D721Med (cell line): ENCODE measurements around the gene MCM3AP.

ENCODE experiments used
- DNase-seq: peaks from one replicate; pipeline ENCODE4 v3.0.0; 2011; ENCODE audit warnings: low spot score; ENCODE audit not compliant: insufficient read length
- FAIRE-seq: peaks from 2 replicates; lab custom pipeline; 2011; peaks lifted over from hg19 to GRCh38; lab: Jason Lieb, UNC
- CTCF ChIP-seq: IDR thresholded peaks from 2 replicates; pipeline ENCODE4 v1.5.1; 2012; ENCODE audit warnings: mild to moderate bottlenecking, control low read depth; ENCODE audit not compliant: insufficient read depth; ENCODE audit errors: missing control alignments

The MCM3AP gene

GRCh38 chr21:46218906-46219590 is 66.4 kb downstream of the MCM3AP start:
- FAIRE-seq (no peak), DNase-seq (no peak)
- TF ChIP-seq CTCF, result no peak

GRCh38 chr21:46217511-46218196 is 67.8 kb downstream of the MCM3AP start:
- FAIRE-seq, result no peak
- no peak for TF ChIP-seq CTCF

GRCh38 chr21:46216132-46216747 is 69.2 kb downstream of the MCM3AP start:
- TF ChIP-seq CTCF, result no peak
- DNase-seq (no peak), FAIRE-seq (no peak)

More at GRCh38 chr21:46217511-46218196, 67.8 kb downstream of the MCM3AP start:
- no peak for DNase-seq

GRCh38 chr21:46215436-46216131 is 69.8 kb downstream of the MCM3AP start:
- no peak for TF ChIP-seq CTCF
- no peak for DNase-seq
- FAIRE-seq, result no peak

GRCh38 chr21:46214478-46215340 is 70.7 kb downstream of the MCM3AP start:
- FAIRE-seq (no peak), DNase-seq (no peak)
- no peak for TF ChIP-seq CTCF

GRCh38 chr21:46213620-46214286 is 71.7 kb downstream of the MCM3AP start:
- DNase-seq (no peak), FAIRE-seq (no peak)
- no peak for TF ChIP-seq CTCF
